ENCODE results near the gene DOCK4.

Gene DOCK4

GRCh38 chr7:112226701-112227276 is 20.6 kb upstream of the DOCK4 start:
- no peak overlapping the region for H3K14ac ChIP-seq (ENCODE audit: low read length in 2 of 2)
- no peak overlapping the region for H2BK120ac ChIP-seq (ENCODE audit: low read depth, low read length)
- no peak overlapping the region for H4K91ac ChIP-seq (ENCODE audit: low read length)
- H3K27ac ChIP-seq (ENCODE audit: low read length, poor library complexity, severe bottlenecking) = no peak overlapping the region
- no peaks in the 10 kb centered on the region for H3K9me3 ChIP-seq (ENCODE audit: control insufficient read depth, low read length)
- no peaks in the 10 kb centered on the region for H3K36me3 ChIP-seq (ENCODE audit: control insufficient read depth in 1 of 2, insufficient read depth in 2 of 2, low read depth in 1 of 2, low read length in 2 of 2)
- H3K4ac ChIP-seq (ENCODE audit: low read depth in 1 of 2, low read length in 2 of 2) = no peak overlapping the region
- no peak overlapping the region for H3K23ac ChIP-seq (ENCODE audit: low read length in 2 of 2)
- no peak overlapping the region for H2BK15ac ChIP-seq (ENCODE audit: low read depth, poor library complexity, severe bottlenecking)
- H2AFZ ChIP-seq (ENCODE audit: low read depth, low read length) = no peak overlapping the region
- no peaks in the 10 kb centered on the region for H3K4me1 ChIP-seq (ENCODE audit: control insufficient read depth, insufficient read depth, low read depth, low read length)
- H2BK5ac ChIP-seq (ENCODE audit: low read depth, low read length, poor library complexity, severe bottlenecking) = no peak overlapping the region
- WGBS = 90% methylated on average over 2 of the region's 4 CpGs
- no peak for DNase-seq
- H3K4me3 ChIP-seq (ENCODE audit: insufficient read depth in 1 of 2, low read depth in 1 of 2, low read length in 2 of 2) = no peak overlapping the region
- H3K27me3 ChIP-seq (ENCODE audit: control insufficient read depth in 1 of 2, insufficient read depth in 1 of 2, low read length in 2 of 2) = no peaks in the 10 kb centered on the region
- no peak overlapping the region for H4K8ac ChIP-seq (ENCODE audit: low read length)
- no peak overlapping the region for H2AK5ac ChIP-seq (ENCODE audit: low read length, severe bottlenecking)
- H3K79me1 ChIP-seq (replicated peaks; ENCODE audit: low read length, poor library complexity, severe bottlenecking) = peaks cover 35% of the 10 kb centered on the region
- no peak overlapping the region for H3K4me2 ChIP-seq (ENCODE audit: low read length, poor library complexity, severe bottlenecking)
- H2BK12ac ChIP-seq (ENCODE audit: low read length in 2 of 2) = no peak overlapping the region
- no peak overlapping the region for H3K9ac ChIP-seq (ENCODE audit: low read length)
- no peak overlapping the region for H3K18ac ChIP-seq (ENCODE audit: low read depth in 1 of 2, low read length in 2 of 2)

- DNase-seq = no peak
These were observed 18.8 kb upstream of the DOCK4 start for GRCh38 chr7:112225006-112225405.

GRCh38 chr7:112224186-112224585 is 18.0 kb upstream of the DOCK4 start:
- no peak overlapping the region for H3K9ac ChIP-seq (ENCODE audit: low read length)
- H3K18ac ChIP-seq (ENCODE audit: low read depth in 1 of 2, low read length in 2 of 2) = no peak overlapping the region
- H2AK5ac ChIP-seq (ENCODE audit: low read length, severe bottlenecking) = no peak overlapping the region
- H2BK12ac ChIP-seq (ENCODE audit: low read length in 2 of 2) = no peak overlapping the region
- H3K4me1 ChIP-seq (ENCODE audit: control insufficient read depth, insufficient read depth, low read depth, low read length) = peaks cover 2% of the 10 kb centered on the region
- H3K27me3 ChIP-seq (ENCODE audit: control insufficient read depth in 1 of 2, insufficient read depth in 1 of 2, low read length in 2 of 2) = no peaks in the 10 kb centered on the region
- WGBS = 100% methylated on average over 2 of the region's 2 CpGs
- no peak overlapping the region for H3K4me3 ChIP-seq (ENCODE audit: insufficient read depth in 1 of 2, low read depth in 1 of 2, low read length in 2 of 2)
- peaks cover 37% of the 10 kb centered on the region for H3K79me1 ChIP-seq (replicated peaks; ENCODE audit: low read length, poor library complexity, severe bottlenecking)
- no peak overlapping the region for H2BK15ac ChIP-seq (ENCODE audit: low read depth, poor library complexity, severe bottlenecking)
- no peak overlapping the region for H4K91ac ChIP-seq (ENCODE audit: low read length)
- H3K23ac ChIP-seq (ENCODE audit: low read length in 2 of 2) = no peak overlapping the region
- no peak overlapping the region for H2AFZ ChIP-seq (ENCODE audit: low read depth, low read length)
- no peak overlapping the region for H4K8ac ChIP-seq (ENCODE audit: low read length)
- H3K4ac ChIP-seq (ENCODE audit: low read depth in 1 of 2, low read length in 2 of 2) = no peak overlapping the region
- no peak overlapping the region for H3K14ac ChIP-seq (ENCODE audit: low read length in 2 of 2)
- H3K9me3 ChIP-seq (ENCODE audit: control insufficient read depth, low read length) = no peaks in the 10 kb centered on the region
- H3K36me3 ChIP-seq (ENCODE audit: control insufficient read depth in 1 of 2, insufficient read depth in 2 of 2, low read depth in 1 of 2, low read length in 2 of 2) = peaks cover 0 to 4% of the 10 kb centered on the region in 2 experiments
- no peak overlapping the region for H3K27ac ChIP-seq (ENCODE audit: low read length, poor library complexity, severe bottlenecking)
- no peak overlapping the region for H3K4me2 ChIP-seq (ENCODE audit: low read length, poor library complexity, severe bottlenecking)
- no peak for DNase-seq
- no peak overlapping the region for H2BK5ac ChIP-seq (ENCODE audit: low read depth, low read length, poor library complexity, severe bottlenecking)
- H2BK120ac ChIP-seq (ENCODE audit: low read depth, low read length) = no peak overlapping the region

More at GRCh38 chr7:112225006-112225405, 18.8 kb upstream of the DOCK4 start:
- H3K4ac ChIP-seq (ENCODE audit: low read depth in 1 of 2, low read length in 2 of 2) = no peak overlapping the region
- H3K9ac ChIP-seq (ENCODE audit: low read length) = no peak overlapping the region
- no peak overlapping the region for H3K4me2 ChIP-seq (ENCODE audit: low read length, poor library complexity, severe bottlenecking)
- H3K79me1 ChIP-seq (replicated peaks; ENCODE audit: low read length, poor library complexity, severe bottlenecking) = peaks cover 42% of the 10 kb centered on the region
- no peaks in the 10 kb centered on the region for H3K9me3 ChIP-seq (ENCODE audit: control insufficient read depth, low read length)
- no peak overlapping the region for H2AFZ ChIP-seq (ENCODE audit: low read depth, low read length)
- H4K91ac ChIP-seq (ENCODE audit: low read length) = no peak overlapping the region
- no peak overlapping the region for H2BK120ac ChIP-seq (ENCODE audit: low read depth, low read length)
- no peak overlapping the region for H3K14ac ChIP-seq (ENCODE audit: low read length in 2 of 2)
- H3K4me3 ChIP-seq (ENCODE audit: insufficient read depth in 1 of 2, low read depth in 1 of 2, low read length in 2 of 2) = no peak overlapping the region
- peaks cover 2% of the 10 kb centered on the region for H3K4me1 ChIP-seq (ENCODE audit: control insufficient read depth, insufficient read depth, low read depth, low read length)
- H4K8ac ChIP-seq (ENCODE audit: low read length) = no peak overlapping the region
- H3K18ac ChIP-seq (ENCODE audit: low read depth in 1 of 2, low read length in 2 of 2) = no peak overlapping the region
- no peak overlapping the region for H3K23ac ChIP-seq (ENCODE audit: low read length in 2 of 2)
- no peak overlapping the region for H2BK15ac ChIP-seq (ENCODE audit: low read depth, poor library complexity, severe bottlenecking)
- H2BK5ac ChIP-seq (ENCODE audit: low read depth, low read length, poor library complexity, severe bottlenecking) = no peak overlapping the region
- no peak overlapping the region for H2BK12ac ChIP-seq (ENCODE audit: low read length in 2 of 2)
- H3K27me3 ChIP-seq (ENCODE audit: control insufficient read depth in 1 of 2, insufficient read depth in 1 of 2, low read length in 2 of 2) = no peaks in the 10 kb centered on the region
- no peak overlapping the region for H2AK5ac ChIP-seq (ENCODE audit: low read length, severe bottlenecking)
- H3K27ac ChIP-seq (ENCODE audit: low read length, poor library complexity, severe bottlenecking) = no peak overlapping the region
- peaks cover 0 to 4% of the 10 kb centered on the region in 2 experiments for H3K36me3 ChIP-seq (ENCODE audit: control insufficient read depth in 1 of 2, insufficient read depth in 2 of 2, low read depth in 1 of 2, low read length in 2 of 2)

GRCh38 chr7:112223310-112223709 is 17.1 kb upstream of the DOCK4 start:
- WGBS = 100% methylated on average over 1 of the region's 3 CpGs
- H2AK5ac ChIP-seq (ENCODE audit: low read length, severe bottlenecking) = no peak overlapping the region
- no peak overlapping the region for H3K23ac ChIP-seq (ENCODE audit: low read length in 2 of 2)
- H4K91ac ChIP-seq (ENCODE audit: low read length) = no peak overlapping the region
- H3K9ac ChIP-seq (ENCODE audit: low read length) = no peak overlapping the region
- H3K27ac ChIP-seq (ENCODE audit: low read length, poor library complexity, severe bottlenecking) = no peak overlapping the region
- peaks cover 35% of the 10 kb centered on the region for H3K79me1 ChIP-seq (replicated peaks; ENCODE audit: low read length, poor library complexity, severe bottlenecking)
- no peak overlapping the region for H3K4ac ChIP-seq (ENCODE audit: low read depth in 1 of 2, low read length in 2 of 2)
- peaks cover 0 to 4% of the 10 kb centered on the region in 2 experiments for H3K36me3 ChIP-seq (ENCODE audit: control insufficient read depth in 1 of 2, insufficient read depth in 2 of 2, low read depth in 1 of 2, low read length in 2 of 2)
- no peak overlapping the region for H3K4me2 ChIP-seq (ENCODE audit: low read length, poor library complexity, severe bottlenecking)
- H3K4me1 ChIP-seq (ENCODE audit: control insufficient read depth, insufficient read depth, low read depth, low read length) = peaks cover 2% of the 10 kb centered on the region
- no peak for DNase-seq
- H2AFZ ChIP-seq (ENCODE audit: low read depth, low read length) = no peak overlapping the region
- no peak overlapping the region for H3K4me3 ChIP-seq (ENCODE audit: insufficient read depth in 1 of 2, low read depth in 1 of 2, low read length in 2 of 2)
- no peak overlapping the region for H2BK120ac ChIP-seq (ENCODE audit: low read depth, low read length)
- H2BK12ac ChIP-seq (ENCODE audit: low read length in 2 of 2) = no peak overlapping the region
- H3K14ac ChIP-seq (ENCODE audit: low read length in 2 of 2) = no peak overlapping the region
- no peak overlapping the region for H2BK15ac ChIP-seq (ENCODE audit: low read depth, poor library complexity, severe bottlenecking)
- H4K8ac ChIP-seq (ENCODE audit: low read length) = no peak overlapping the region
- H3K18ac ChIP-seq (ENCODE audit: low read depth in 1 of 2, low read length in 2 of 2) = no peak overlapping the region
- H3K27me3 ChIP-seq (ENCODE audit: control insufficient read depth in 1 of 2, insufficient read depth in 1 of 2, low read length in 2 of 2) = no peaks in the 10 kb centered on the region
- H3K9me3 ChIP-seq (ENCODE audit: control insufficient read depth, low read length) = no peaks in the 10 kb centered on the region
- H2BK5ac ChIP-seq (ENCODE audit: low read depth, low read length, poor library complexity, severe bottlenecking) = no peak overlapping the region
